ENCODE data around the gene CEP44.
"Not testable (repeated sequence)": the region's sequence is repeated elsewhere in the genome, so short reads cannot be mapped to it uniquely, and the experiment has no call there.

CEP44 gene

DNA sequence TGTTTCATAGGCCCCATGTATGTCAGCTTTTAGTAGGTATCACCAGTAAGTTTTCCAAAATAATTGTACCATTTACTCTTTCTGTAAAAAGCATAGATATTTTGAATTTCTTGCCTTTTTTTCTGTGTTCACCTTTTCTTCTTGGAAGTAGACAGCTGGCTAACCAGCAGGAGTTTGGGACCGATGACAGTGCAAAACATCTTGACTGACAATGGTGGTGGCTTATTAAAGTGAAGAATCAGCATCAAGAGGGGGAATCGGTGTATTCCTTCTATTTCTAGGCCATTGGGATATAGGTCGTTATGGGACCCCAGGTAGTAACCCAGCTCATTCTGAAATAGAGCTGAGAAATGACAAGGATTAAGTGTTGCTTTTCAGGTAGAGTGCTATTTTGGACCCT, 3.2 kb downstream of the CEP44 start:
- H3K9ac ChIP-seq (ENCODE audit: low read depth, low read length), result no peak overlapping the region
- no peaks in the 10 kb centered on the region for H3K36me3 ChIP-seq (ENCODE audit: insufficient read depth, low read length)
- H3K4me1 ChIP-seq (ENCODE audit: insufficient read depth, low read length), result 0 out of 2 replicates have a peak, but pooled peaks cover 2% of the 10 kb centered on the region
- H3K9me3 ChIP-seq (ENCODE audit: control insufficient read depth, insufficient read depth, low read length), result no peaks in the 10 kb centered on the region

DNA sequence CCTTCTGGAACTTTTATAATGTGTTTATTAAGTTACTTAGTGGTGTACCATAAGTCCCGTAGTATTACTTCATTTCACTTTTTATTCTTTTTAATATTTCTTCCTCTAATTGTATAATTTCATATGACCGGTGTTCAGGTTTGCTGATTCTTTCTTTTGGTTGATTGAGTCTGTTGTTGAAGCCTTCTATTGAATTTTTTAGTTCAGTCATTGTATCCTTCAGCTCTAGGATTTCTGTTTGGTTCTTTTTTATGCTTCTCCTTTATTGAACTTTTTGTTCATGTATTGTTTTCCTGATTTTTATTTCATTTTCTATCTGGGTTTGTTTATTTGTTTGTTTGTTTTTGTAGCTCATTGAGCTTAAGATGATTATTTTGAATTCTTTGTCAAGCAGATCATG, 8.8 kb downstream of the CEP44 start:
- peaks cover 4% of the 10 kb centered on the region; the same call in 1 of the 2 replicates for H3K9me3 ChIP-seq (ENCODE audit: control insufficient read depth, insufficient read depth, low read length)

DNA sequence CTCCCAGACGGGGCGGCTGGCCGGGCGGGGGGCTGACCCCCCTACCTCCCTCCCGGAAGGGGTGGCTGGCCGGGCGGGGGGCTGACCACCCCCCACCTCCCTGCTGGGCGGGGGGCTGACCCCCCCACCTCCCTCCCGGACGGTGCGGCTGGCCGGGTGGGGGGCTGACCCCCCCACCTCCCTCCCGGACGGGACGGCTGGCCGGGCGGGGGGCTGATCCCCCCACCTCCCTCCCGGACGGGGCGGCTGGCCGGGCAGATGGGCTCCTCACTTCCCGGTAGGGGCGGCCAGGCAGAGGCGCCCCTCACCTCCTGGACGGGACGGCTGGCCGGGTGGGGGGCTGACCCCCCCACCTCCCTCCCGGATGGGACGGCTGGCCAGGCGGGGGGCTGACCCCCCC, 10.9 kb downstream of the CEP44 start:
- not testable (repeated sequence) for H3K4me1 ChIP-seq (ENCODE audit: insufficient read depth, low read length); H3K9me3 ChIP-seq (ENCODE audit: control insufficient read depth, insufficient read depth, low read length); H3K36me3 ChIP-seq (ENCODE audit: insufficient read depth, low read length); H3K9ac ChIP-seq (ENCODE audit: low read depth, low read length)

More for the DNA sequence above, 8.8 kb downstream of the CEP44 start:
- no peaks in the 10 kb centered on the region for H3K36me3 ChIP-seq (ENCODE audit: insufficient read depth, low read length)
- H3K9ac ChIP-seq (ENCODE audit: low read depth, low read length), result no peak overlapping the region
- no peaks in the 10 kb centered on the region for H3K4me1 ChIP-seq (ENCODE audit: insufficient read depth, low read length)

DNA sequence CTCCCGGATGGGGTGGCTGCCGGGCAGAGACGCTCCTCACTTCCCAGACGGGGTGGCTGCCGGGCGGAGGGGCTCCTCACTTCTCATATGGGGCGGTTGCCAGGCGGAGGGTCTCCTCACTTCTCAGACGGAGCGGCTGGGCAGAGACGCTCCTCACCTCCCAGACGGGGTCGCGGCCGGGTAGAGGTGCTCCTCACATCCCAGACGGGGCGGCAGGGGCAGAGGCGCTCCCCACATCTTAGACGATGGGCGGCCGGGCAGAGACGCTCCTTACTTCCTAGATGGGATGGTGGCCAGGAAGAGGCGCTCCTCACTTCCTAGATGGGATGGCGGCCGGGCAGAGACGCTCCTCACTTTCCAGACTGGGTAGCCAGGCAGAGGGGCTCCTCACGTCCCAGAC, 11.4 kb downstream of the CEP44 start:
- not testable (repeated sequence) for H3K9ac ChIP-seq (ENCODE audit: low read depth, low read length); H3K4me1 ChIP-seq (ENCODE audit: insufficient read depth, low read length); H3K9me3 ChIP-seq (ENCODE audit: control insufficient read depth, insufficient read depth, low read length); H3K36me3 ChIP-seq (ENCODE audit: insufficient read depth, low read length)

DNA sequence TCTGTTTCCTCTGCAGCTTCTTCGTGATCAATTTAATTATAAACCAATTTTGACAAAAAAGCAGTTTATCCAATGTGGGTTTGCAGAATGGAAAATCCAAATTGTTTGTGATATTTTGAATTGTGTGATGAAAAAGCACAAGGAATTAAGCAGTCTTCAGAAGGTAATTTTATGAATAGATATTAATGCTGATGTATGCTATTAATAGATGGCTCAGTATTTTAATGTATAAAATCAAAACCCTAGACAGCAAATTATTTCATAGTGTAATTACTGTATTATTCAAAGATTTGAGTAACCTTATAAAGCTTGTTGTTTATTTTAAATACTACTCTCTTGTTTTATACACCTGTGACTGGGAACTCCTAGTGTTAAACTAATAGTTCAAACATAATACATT, 20.0 kb downstream of the CEP44 start:
- Histone ChIP-seq H3K4me1 (ENCODE audit: insufficient read depth, low read length) (no peaks in the 10 kb centered on the region), H3K9ac (ENCODE audit: low read depth, low read length) (no peak overlapping the region), H3K9me3 (ENCODE audit: control insufficient read depth, insufficient read depth, low read length) (no peaks in the 10 kb centered on the region), H3K36me3 (ENCODE audit: insufficient read depth, low read length) (no peaks in the 10 kb centered on the region)

DNA sequence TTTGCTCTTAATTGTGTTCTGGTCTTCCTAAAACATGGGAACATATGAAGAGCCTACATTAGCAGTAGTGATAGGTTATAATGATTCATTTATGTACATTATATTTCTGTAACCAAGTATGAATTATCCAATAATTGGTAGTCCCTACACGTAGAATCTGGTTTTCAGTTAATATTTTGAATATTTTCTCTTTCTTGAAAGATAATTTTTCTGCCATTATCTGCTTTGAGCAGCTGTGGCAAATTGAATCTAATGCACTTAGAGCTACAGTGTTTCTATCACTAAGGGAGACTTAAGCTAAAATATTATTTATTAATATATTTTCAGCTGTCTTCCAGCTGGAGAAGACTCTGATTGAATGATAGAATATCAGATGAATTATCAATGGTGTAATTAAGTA, 21.0 kb downstream of the CEP44 start:
- no peak overlapping the region for H3K9ac ChIP-seq (ENCODE audit: low read depth, low read length)
- H3K4me1 ChIP-seq (ENCODE audit: insufficient read depth, low read length), result no peaks in the 10 kb centered on the region
- H3K9me3 ChIP-seq (ENCODE audit: control insufficient read depth, insufficient read depth, low read length), result no peaks in the 10 kb centered on the region
- H3K36me3 ChIP-seq (ENCODE audit: insufficient read depth, low read length), result no peaks in the 10 kb centered on the region

DNA sequence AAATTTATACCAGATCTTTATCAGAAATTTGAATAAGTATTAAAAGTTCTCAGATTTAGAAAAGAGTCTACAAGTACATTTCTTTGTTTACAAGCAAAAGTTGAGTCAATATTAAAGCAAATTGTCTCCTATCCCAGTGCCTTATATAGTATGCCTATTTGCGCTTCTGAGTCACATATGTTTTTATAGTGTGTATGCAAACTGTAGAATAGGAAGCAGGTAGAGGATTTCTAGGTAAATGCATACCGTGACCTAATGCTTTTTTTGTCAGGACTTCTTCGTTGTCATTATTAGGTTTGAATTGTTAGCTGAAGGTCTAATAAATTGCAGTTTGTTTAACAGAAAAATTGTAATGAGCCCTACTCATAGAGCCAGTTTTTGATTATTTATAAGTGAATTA, 22.2 kb downstream of the CEP44 start:
- Histone ChIP-seq H3K9ac (ENCODE audit: low read depth, low read length) (no peak overlapping the region), H3K4me1 (ENCODE audit: insufficient read depth, low read length) (no peaks in the 10 kb centered on the region), H3K9me3 (ENCODE audit: control insufficient read depth, insufficient read depth, low read length) (no peaks in the 10 kb centered on the region), H3K36me3 (ENCODE audit: insufficient read depth, low read length) (no peaks in the 10 kb centered on the region)

DNA sequence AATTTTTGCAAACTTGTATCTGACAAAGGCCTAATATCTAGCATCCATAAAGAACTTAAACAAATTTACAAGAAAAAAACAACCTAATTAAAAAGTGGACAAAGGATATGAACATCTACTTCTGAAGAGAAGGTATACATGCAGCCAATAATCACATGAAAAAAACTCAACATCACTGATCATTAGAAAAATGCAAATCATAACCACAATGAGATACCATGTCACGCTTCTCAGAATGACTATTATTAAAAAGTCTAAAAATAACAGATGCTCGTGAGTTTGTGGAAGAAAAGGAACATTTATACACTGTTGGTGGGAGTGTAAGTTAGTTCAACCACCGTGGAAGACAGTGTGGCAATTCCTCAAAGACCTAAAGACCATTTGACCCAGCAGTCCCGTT, 24.0 kb downstream of the CEP44 start:
- Histone ChIP-seq H3K9me3 (ENCODE audit: control insufficient read depth, insufficient read depth, low read length) (no peaks in the 10 kb centered on the region), H3K36me3 (ENCODE audit: insufficient read depth, low read length) (no peaks in the 10 kb centered on the region), H3K9ac (ENCODE audit: low read depth, low read length) (no peak overlapping the region), H3K4me1 (ENCODE audit: insufficient read depth, low read length) (no peaks in the 10 kb centered on the region)

DNA sequence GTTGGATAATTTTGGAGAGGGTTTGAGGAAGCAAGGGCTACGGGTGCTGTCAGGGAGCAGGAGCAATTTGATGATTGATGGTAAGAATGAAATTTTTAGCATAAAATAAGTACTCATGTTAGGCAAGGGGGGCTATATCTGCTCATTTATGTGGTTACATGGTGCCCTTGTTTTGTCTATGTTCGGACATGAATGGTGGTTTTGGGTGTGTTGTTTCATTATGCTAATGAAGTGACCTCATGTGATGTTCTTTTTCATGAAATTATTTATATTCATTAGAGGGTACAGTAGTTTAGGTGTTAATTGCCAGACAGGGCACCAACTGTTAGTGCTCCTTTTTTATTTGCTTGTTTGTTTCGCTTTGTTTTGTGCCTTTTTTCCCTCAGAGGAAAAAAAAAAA, 29.3 kb downstream of the CEP44 start:
- Histone ChIP-seq H3K36me3 (ENCODE audit: insufficient read depth, low read length) (no peaks in the 10 kb centered on the region), H3K4me1 (ENCODE audit: insufficient read depth, low read length) (no peaks in the 10 kb centered on the region)

DNA sequence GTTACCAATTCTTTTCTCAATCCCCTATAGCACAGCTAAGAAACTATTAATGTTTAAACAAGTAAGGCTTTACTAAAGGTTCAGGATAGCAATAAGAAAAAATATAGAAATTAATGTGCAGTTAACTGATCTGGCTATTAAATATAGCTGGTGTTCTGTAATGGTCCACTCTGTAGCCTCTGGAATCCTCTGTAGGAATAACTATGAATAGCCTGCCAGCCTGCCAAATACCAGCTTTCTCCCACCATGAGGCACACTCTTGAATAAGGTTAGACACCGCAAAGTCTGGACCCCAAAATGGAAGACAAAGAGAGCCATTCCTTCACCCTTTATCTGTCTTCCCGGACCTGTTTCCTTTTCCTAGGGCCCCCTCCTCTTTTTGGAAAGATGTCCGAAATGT, 30.6 kb downstream of the CEP44 start:
- Histone ChIP-seq H3K9me3 (ENCODE audit: control insufficient read depth, insufficient read depth, low read length) (no peaks in the 10 kb centered on the region), H3K9ac (ENCODE audit: low read depth, low read length) (no peak overlapping the region), H3K36me3 (ENCODE audit: insufficient read depth, low read length) (no peaks in the 10 kb centered on the region), H3K4me1 (ENCODE audit: insufficient read depth, low read length) (no peaks in the 10 kb centered on the region)

More for the DNA sequence above, 29.3 kb downstream of the CEP44 start:
- no peaks in the 10 kb centered on the region for H3K9me3 ChIP-seq (ENCODE audit: control insufficient read depth, insufficient read depth, low read length)
- H3K9ac ChIP-seq (ENCODE audit: low read depth, low read length), result no peak overlapping the region

DNA sequence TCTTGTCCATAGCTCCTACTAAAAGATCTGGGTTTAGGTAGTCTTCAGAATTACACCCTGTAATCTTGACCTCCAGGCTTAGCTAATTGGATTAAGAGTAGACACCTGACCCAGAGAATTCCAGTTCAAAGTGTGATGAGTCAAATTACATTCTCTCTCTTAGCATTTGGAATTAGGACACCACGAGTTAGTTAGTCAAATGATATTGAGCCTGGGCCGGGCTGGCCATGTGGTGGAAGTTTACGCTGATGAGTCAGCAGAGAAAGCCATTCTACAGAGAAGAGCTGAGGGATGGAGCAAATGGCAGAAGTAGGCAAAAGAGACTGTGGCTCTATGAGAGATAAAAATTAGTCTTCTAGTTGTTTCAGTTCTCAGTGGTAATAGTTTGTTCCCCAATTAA, 31.1 kb downstream of the CEP44 start:
- no peak overlapping the region for H3K9ac ChIP-seq (ENCODE audit: low read depth, low read length)
- no peaks in the 10 kb centered on the region for H3K9me3 ChIP-seq (ENCODE audit: control insufficient read depth, insufficient read depth, low read length)
- no peaks in the 10 kb centered on the region for H3K36me3 ChIP-seq (ENCODE audit: insufficient read depth, low read length)
- H3K4me1 ChIP-seq (ENCODE audit: insufficient read depth, low read length), result no peaks in the 10 kb centered on the region

DNA sequence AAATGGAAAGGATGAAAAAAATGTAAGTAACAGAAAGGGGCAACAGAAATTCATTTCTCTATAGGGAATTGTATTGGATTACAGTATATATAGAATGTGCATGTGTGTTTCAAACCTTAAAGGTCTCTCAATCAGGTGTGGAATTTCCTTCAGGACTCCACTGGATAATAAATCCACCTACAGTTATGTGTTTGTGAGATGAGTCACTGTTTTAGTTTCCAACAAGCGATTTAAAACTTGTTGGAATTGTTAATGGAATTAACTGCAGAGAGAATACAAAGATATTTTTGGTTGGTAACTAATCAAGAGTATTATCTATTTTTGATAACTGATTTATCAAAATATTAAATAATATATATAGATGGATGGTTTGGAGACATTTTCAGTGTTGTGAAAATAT, 32.8 kb downstream of the CEP44 start:
- no peaks in the 10 kb centered on the region for H3K4me1 ChIP-seq (ENCODE audit: insufficient read depth, low read length)
- no peaks in the 10 kb centered on the region for H3K36me3 ChIP-seq (ENCODE audit: insufficient read depth, low read length)
- H3K9me3 ChIP-seq (ENCODE audit: control insufficient read depth, insufficient read depth, low read length), result no peaks in the 10 kb centered on the region
- H3K9ac ChIP-seq (ENCODE audit: low read depth, low read length), result no peak overlapping the region

DNA sequence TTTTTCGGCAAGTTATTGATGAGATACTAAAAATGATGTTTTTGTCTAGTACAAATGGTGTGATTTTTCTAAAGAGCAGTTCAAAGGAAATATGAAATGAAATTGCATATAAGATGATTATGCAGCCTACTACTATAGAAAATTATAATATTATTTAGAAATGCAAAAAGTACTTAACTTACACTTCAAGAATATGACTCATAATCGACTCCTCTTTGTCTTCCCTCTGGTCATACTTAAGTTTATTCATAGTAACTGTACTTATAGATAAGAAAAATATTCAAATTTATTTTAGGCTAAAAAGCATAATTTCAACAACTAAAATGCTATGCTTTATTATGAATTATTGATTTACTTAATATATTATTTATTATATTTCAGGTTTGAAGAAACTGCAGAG, 33.2 kb downstream of the CEP44 start:
- no peaks in the 10 kb centered on the region for H3K36me3 ChIP-seq (ENCODE audit: insufficient read depth, low read length)
- no peaks in the 10 kb centered on the region for H3K4me1 ChIP-seq (ENCODE audit: insufficient read depth, low read length)
- H3K9me3 ChIP-seq (ENCODE audit: control insufficient read depth, insufficient read depth, low read length), result no peaks in the 10 kb centered on the region
- H3K9ac ChIP-seq (ENCODE audit: low read depth, low read length), result no peak overlapping the region

DNA sequence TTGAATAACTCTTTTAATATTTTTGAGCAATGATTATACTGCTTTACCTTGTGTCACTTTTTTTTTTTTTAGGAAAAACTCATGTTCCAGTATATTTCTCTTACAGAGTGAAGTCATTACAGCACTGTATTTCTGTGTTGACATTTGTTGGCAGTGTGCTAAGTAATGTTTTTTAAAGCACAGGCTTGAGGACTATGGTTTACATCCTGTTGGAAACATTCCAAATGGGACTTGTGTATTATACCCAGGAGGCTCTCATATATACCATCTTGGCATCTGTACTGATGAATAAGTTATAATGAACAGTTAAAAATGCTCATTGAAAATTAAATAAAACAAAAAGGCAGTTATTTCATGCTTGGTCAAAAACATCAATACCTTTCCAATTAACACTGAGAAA, 33.8 kb downstream of the CEP44 start:
- H3K9me3 ChIP-seq (ENCODE audit: control insufficient read depth, insufficient read depth, low read length), result no peaks in the 10 kb centered on the region
- H3K36me3 ChIP-seq (ENCODE audit: insufficient read depth, low read length), result no peaks in the 10 kb centered on the region
- no peaks in the 10 kb centered on the region for H3K4me1 ChIP-seq (ENCODE audit: insufficient read depth, low read length)
- no peak overlapping the region for H3K9ac ChIP-seq (ENCODE audit: low read depth, low read length)

DNA sequence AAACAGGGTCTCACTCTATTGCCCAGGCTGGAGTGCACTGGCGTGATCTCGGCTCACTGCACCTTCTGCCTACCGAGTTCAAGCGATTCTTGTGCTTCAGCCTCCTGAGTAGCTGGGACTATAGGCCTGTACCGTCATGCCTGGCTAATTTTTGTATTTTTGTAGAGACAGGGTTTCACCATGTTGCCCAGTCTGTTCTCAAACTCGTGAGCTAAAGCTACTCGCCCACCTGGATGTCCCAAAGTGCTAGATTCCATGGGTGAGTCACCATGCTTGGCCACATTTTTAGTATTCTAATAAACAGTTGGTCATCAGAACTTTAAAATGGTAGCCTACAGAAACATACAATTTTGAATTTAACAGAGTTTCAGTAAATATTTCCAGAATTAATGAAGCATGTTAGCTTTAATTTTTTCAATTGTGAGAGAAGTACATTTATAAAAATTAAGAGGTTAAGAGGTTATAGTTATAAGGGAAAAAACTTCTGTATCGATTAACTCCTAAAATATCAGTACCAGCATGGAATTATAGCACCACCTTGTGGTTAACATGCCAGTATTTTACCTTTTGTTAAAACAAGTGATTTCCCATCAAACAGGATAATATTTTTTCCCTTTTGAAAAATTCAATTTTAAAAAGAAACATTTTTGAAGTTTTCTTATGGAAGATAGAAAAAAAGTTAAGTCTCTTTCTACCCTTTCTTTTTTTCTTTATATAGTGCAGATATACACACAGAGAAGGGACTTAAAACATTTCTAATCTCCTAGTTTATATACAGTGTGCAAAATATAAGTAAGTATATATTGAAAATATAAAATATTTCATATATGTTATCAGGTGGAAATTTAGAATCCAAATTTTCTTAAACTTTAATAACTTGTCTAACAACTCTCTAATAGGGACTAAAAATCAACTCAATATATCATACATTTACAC, 35.4 kb downstream of the CEP44 start:
- Histone ChIP-seq H3K9me3 (ENCODE audit: control insufficient read depth, insufficient read depth, low read length) (no peaks in the 10 kb centered on the region), H3K4me1 (ENCODE audit: insufficient read depth, low read length) (no peaks in the 10 kb centered on the region), H3K36me3 (ENCODE audit: insufficient read depth, low read length) (no peaks in the 10 kb centered on the region), H3K9ac (ENCODE audit: low read depth, low read length) (no peak overlapping the region)

All from ES-I3 (cell line).